DOHH2 (cell line): Measurements from ENCODE around the gene SLC34A1.

Experiments
- H3F3A ChIP-seq: fragments of 200-600 bp; sonication (generic), shearing (Covaris generic); 2 replicates; pipeline ENCODE4 v1.6.0; 2016; ENCODE audit warnings: antibody characterized with exemption, mild to moderate bottlenecking; ENCODE audit not compliant: control insufficient read depth, insufficient read depth
- H3K27ac ChIP-seq: fragments of 200-600 bp; sonication (generic); 2 replicates; pipeline ENCODE4 v1.5.1; 2014; ENCODE audit warnings: low read depth, mild to moderate bottlenecking, low read length, moderate library complexity
- H3K27me3 ChIP-seq: fragments of 200-600 bp; sonication (generic); 2 replicates; pipeline ENCODE4 v1.6.1; 2014; ENCODE audit warnings: mild to moderate bottlenecking, low read length, mixed read lengths; ENCODE audit not compliant: control insufficient read depth
- H3K36me3 ChIP-seq: fragments of 200-600 bp; sonication (generic); 2 replicates; pipeline ENCODE4 v1.6.1; 2014; ENCODE audit warnings: mild to moderate bottlenecking, low read length, moderate library complexity, mixed read lengths; ENCODE audit not compliant: control insufficient read depth
- H3K4me1 ChIP-seq: fragments of 200-600 bp; sonication (generic); 2 replicates; pipeline ENCODE4 v1.6.1; 2014; ENCODE audit warnings: mild to moderate bottlenecking, low read length, mixed read lengths; ENCODE audit not compliant: control insufficient read depth
- H3K4me2 ChIP-seq: fragments of 200-600 bp; sonication (generic); 2 replicates; pipeline ENCODE4 v1.6.0; 2014; ENCODE audit warnings: mild to moderate bottlenecking, low read length, moderate library complexity
- H3K4me3 ChIP-seq: fragments of 200-600 bp; sonication (generic); 2 replicates; pipeline ENCODE4 v1.5.1; 2014; ENCODE audit warnings: mild to moderate bottlenecking, low read length, mixed read lengths
- H3K79me2 ChIP-seq: fragments of 200-600 bp; sonication (generic); 2 replicates; pipeline ENCODE4 v1.6.1; 2014; ENCODE audit warnings: mild to moderate bottlenecking, low read length, mixed read lengths; ENCODE audit not compliant: control insufficient read depth
- H3K9me2 ChIP-seq: fragments of 200-600 bp; sonication (generic); replicated peaks from 2 replicates; pipeline ENCODE4 v1.6.1; 2014; ENCODE audit warnings: mild to moderate bottlenecking, low read length, mixed read lengths; ENCODE audit not compliant: control insufficient read depth
- H3K9me3 ChIP-seq: fragments of 200-600 bp; sonication (generic); 2 replicates; pipeline ENCODE4 v1.6.1; 2014; ENCODE audit warnings: antibody characterized with exemption, low read length, mixed read lengths; ENCODE audit not compliant: control insufficient read depth, insufficient read depth
- H4K20me1 ChIP-seq: fragments of 200-600 bp; sonication (generic); 2 replicates; pipeline ENCODE4 v1.6.0; 2014; ENCODE audit warnings: low read depth, mild to moderate bottlenecking, antibody characterized with exemption, low read length, moderate library complexity; ENCODE audit not compliant: control insufficient read depth, insufficient read depth
- EZH2phosphoT487 ChIP-seq: fragments of 200-600 bp; sonication (generic); IDR thresholded peaks from 2 replicates; pipeline ENCODE4 v1.6.1; 2017; ENCODE audit warnings: borderline replicate concordance, mild to moderate bottlenecking, antibody characterized with exemption, low read length, moderate library complexity, mixed read lengths
- TF ChIP-seq, protein P1 (sequence below): fragments of 200-600 bp; sonication (generic); IDR thresholded peaks from one replicate; pipeline ENCODE4 v1.5.1; 2014; ENCODE audit warnings: antibody characterized with exemption, mild to moderate bottlenecking, low read depth, low read length; ENCODE audit not compliant: poor library complexity, severe bottlenecking

Gene SLC34A1

DNA sequence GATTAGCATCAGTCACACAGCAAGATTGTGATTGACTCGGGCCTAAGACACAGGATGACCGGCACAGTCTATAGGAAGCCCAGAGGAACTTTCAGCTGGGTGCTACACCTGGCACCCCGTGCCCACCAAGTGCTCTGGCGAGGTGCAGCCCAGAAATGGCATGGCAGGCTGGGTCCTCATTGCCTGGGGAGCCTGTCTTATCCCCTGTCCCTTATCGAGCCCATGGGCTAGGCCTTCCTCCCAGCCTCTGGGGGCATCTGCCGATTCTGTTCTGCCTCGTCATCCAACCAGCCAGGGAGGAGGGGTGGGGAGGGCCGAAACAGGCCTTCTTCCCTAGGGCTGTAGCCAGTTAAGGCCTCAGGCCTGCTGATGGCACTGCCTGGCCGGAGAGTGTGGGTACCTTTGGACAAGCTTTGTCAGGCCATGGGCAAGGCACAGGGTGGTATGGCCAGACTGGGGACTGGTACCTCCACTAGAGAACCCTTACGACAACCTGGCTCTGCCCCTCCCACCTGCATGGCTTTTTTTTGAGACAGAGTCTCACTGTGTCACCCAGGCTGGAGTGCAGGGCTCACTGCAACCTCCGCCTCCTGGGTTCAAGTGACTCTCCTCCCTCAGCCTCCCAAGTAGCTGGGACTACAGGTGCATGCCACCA is 43.8 kb downstream of the SLC34A1 start:
- Histone ChIP-seq H3K4me3 (peak overlapping the region; percentile 77), H3K27me3 (no peaks in the 10 kb centered on the region), H3K9me2 (no peaks in the 10 kb centered on the region), H4K20me1 (peaks cover 6% of the 10 kb centered on the region; the same call in 1 of the 2 replicates), H3K4me2 (peak overlapping the region; percentile 90), H3K9me3 (no peaks in the 10 kb centered on the region), H3K27ac (peak overlapping the region; percentile 94), H3K79me2 (peaks cover 53% of the 10 kb centered on the region), H3F3A (peaks cover 26% of the 10 kb centered on the region), H3K36me3 (peaks cover 46% of the 10 kb centered on the region), H3K4me1 (peaks cover 63% of the 10 kb centered on the region)
- no peak for TF ChIP-seq EZH2phosphoT487
- TF ChIP-seq, protein P1, sequence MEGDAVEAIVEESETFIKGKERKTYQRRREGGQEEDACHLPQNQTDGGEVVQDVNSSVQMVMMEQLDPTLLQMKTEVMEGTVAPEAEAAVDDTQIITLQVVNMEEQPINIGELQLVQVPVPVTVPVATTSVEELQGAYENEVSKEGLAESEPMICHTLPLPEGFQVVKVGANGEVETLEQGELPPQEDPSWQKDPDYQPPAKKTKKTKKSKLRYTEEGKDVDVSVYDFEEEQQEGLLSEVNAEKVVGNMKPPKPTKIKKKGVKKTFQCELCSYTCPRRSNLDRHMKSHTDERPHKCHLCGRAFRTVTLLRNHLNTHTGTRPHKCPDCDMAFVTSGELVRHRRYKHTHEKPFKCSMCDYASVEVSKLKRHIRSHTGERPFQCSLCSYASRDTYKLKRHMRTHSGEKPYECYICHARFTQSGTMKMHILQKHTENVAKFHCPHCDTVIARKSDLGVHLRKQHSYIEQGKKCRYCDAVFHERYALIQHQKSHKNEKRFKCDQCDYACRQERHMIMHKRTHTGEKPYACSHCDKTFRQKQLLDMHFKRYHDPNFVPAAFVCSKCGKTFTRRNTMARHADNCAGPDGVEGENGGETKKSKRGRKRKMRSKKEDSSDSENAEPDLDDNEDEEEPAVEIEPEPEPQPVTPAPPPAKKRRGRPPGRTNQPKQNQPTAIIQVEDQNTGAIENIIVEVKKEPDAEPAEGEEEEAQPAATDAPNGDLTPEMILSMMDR = peak; percentile 16

DNA sequence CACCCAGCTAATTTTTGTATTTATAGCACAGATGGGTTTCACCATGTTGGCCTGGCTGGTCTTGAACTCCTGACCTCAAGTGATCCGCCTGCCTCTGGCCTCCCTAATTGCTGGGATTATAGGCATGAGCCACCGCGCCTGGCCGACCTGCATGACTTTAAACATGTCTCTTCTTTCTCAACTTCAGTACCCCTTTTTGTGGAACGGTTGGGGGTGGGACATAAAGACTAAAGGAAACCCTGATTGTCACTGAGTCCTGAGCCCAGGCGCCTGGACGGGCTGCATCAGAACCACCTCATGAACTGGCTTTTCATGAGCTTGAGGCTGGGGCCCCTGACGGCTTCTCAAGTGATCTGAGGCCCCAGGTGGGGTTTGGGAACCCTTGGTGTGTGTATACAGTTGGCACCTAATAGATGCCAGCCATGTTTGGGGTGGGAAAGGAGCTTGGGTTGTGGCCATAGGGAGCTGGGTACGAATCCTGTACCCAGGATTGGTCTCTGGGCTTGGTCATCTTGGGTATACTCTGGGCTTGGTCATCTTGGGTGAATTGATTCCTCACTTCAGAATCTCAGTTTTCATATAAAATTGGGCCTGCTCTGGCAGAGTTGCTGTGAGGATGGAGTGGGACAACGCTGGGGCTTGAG is 44.5 kb downstream of the SLC34A1 start:
- H3K4me3 ChIP-seq = peak overlapping the region; percentile 77
- H3K27me3 ChIP-seq = no peaks in the 10 kb centered on the region
- peaks cover 26% of the 10 kb centered on the region for H3F3A ChIP-seq
- H3K9me3 ChIP-seq = no peaks in the 10 kb centered on the region
- no peaks in the 10 kb centered on the region for H3K9me2 ChIP-seq
- H3K4me1 ChIP-seq = peaks cover 63% of the 10 kb centered on the region
- H3K4me2 ChIP-seq = peak overlapping the region; percentile 90
- H3K27ac ChIP-seq = peak overlapping the region; percentile 94
- TF ChIP-seq EZH2phosphoT487 = no peak
- TF ChIP-seq, protein P1 = no peak
- H3K36me3 ChIP-seq = peaks cover 53% of the 10 kb centered on the region
- H3K79me2 ChIP-seq = peaks cover 53% of the 10 kb centered on the region
- H4K20me1 ChIP-seq = peaks cover 6% of the 10 kb centered on the region; the same call in 1 of the 2 replicates

DNA sequence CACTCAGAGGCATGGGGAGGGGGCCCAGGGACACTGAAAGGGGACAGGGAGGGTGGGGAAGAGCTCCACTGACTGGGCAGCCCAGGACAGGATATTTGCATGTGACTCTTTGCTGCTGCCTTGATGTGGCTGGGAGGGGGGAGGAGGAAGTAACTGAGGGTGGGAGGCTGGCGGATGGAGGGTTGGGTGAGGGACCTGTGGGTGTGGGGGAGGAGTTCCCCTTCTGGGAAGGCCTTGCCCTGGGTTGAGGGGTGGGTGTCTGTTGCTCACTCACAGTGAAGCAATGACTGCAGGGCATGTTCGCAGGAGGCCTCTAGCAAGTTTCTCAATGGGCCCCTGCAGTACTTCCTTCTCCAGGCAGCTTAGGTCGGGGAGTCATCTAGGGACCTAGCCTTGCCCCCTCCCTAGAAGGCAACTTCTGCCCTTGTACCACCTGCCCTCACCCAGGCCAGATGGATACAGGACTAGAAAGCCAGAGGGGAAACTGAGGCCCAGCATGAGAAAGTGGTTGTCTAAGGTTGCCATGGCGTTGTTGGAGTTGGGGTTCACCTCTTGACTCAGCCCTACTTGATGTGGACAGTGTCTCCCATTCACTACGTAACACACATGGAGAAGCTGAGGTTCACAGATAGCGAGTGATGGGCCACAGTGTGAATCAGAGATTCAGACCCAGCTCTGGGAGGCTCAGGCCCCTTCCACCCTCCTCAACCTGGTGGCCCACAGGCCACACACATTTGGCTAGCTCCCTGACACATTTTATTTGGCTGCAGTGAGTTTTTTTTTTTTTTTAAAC is 45.2 kb downstream of the SLC34A1 start:
- peaks cover 53% of the 10 kb centered on the region for H3K79me2 ChIP-seq
- peak overlapping the region; percentile 77 for H3K4me3 ChIP-seq
- H3F3A ChIP-seq = peaks cover 26% of the 10 kb centered on the region
- H3K27ac ChIP-seq = peak overlapping the region; percentile 94
- H3K4me2 ChIP-seq = peak overlapping the region; percentile 90
- TF ChIP-seq EZH2phosphoT487 = no peak
- TF ChIP-seq, protein P1 = no peak
- peaks cover 63% of the 10 kb centered on the region for H3K4me1 ChIP-seq
- H3K9me3 ChIP-seq = no peaks in the 10 kb centered on the region
- H4K20me1 ChIP-seq = peaks cover 6% of the 10 kb centered on the region; the same call in 1 of the 2 replicates
- peaks cover 60% of the 10 kb centered on the region for H3K36me3 ChIP-seq
- H3K9me2 ChIP-seq = no peaks in the 10 kb centered on the region
- H3K27me3 ChIP-seq = no peaks in the 10 kb centered on the region
